Activated CD4-positive, alpha-beta T cell treated with anti-CD3 and anti-CD28 coated beads for 24 hours (primary cell): Measurements from ENCODE around the gene MYO5A.

Source experiments
- DNase-seq, 2 donors: peaks; one replicate each; pipeline ENCODE4 v3.0.0-alpha.2; 2020; ENCODE audit warnings: low read depth in 2 of 2

The MYO5A gene

GRCh38 chr15:52329987-52330386 lies 198.7 kb downstream of the MYO5A start:
- no peak for DNase-seq

GRCh38 chr15:52329150-52329549 lies 199.5 kb downstream of the MYO5A start:
- DNase-seq = no peak

- no peak for DNase-seq
Measured at GRCh38 chr15:52328680-52329079, 200.0 kb downstream of the MYO5A start.

GRCh38 chr15:52326756-52327155 lies 201.9 kb downstream of the MYO5A start:
- DNase-seq = no peak

- no peak for DNase-seq
Measured at GRCh38 chr15:52324109-52324508, 204.6 kb downstream of the MYO5A start.

- no peak for DNase-seq
Measured at GRCh38 chr15:52318729-52319500, 209.8 kb downstream of the MYO5A start.

GRCh38 chr15:52317688-52318087 lies 211.0 kb downstream of the MYO5A start:
- no peak for DNase-seq

- DNase-seq = no peak
Measured at GRCh38 chr15:52317022-52317421, 211.7 kb downstream of the MYO5A start.

- no peak for DNase-seq
Measured at GRCh38 chr15:52309154-52309548, 219.5 kb downstream of the MYO5A start.

GRCh38 chr15:52308446-52309153 lies 220.1 kb downstream of the MYO5A start:
- DNase-seq = no peak

- no peak for DNase-seq
Measured at GRCh38 chr15:52307847-52308246, 220.8 kb downstream of the MYO5A start.

- no peak for DNase-seq
Measured at GRCh38 chr15:52306270-52306669, 222.4 kb downstream of the MYO5A start.

- no peak for DNase-seq
Measured at GRCh38 chr15:52303093-52303772, 225.4 kb downstream of the MYO5A start.

GRCh38 chr15:52301265-52301847 lies 227.3 kb downstream of the MYO5A start:
- DNase-seq = no peak

GRCh38 chr15:52295421-52296001 lies 233.2 kb downstream of the MYO5A start, which contains the start of gene MYO5C:
MYO5C (minus strand) TSS chr15:52295804; CDS start chr15:52295636, 168 bp downstream.
- DNase-seq = no peak

GRCh38 chr15:52294881-52295420 lies 233.7 kb downstream of the MYO5A start:
- no peak for DNase-seq

GRCh38 chr15:52292780-52293392 lies 235.8 kb downstream of the MYO5A start:
- no peak for DNase-seq

GRCh38 chr15:52291204-52291603 lies 237.5 kb downstream of the MYO5A start:
- DNase-seq = no peak

- DNase-seq = no peak
Measured at GRCh38 chr15:52290800-52291199, 237.9 kb downstream of the MYO5A start.

GRCh38 chr15:52290329-52290728 lies 238.4 kb downstream of the MYO5A start:
- DNase-seq = no peak

- DNase-seq = no peak
Measured at GRCh38 chr15:52289629-52290081, 239.0 kb downstream of the MYO5A start.
